GM10266 (cell line): ENCODE measurements around the gene MORC3.
"Not testable (repeated sequence)": the region's sequence is repeated elsewhere in the genome, so short reads cannot be mapped to it uniquely, and the experiment has no call there.

Experiments
- DNase-seq: peaks from one replicate; pipeline ENCODE4 v3.0.0; 2012; ENCODE audit errors: extremely low spot score
- TF ChIP-seq, protein P1 (sequence below): IDR thresholded peaks from 2 replicates; pipeline ENCODE4 v1.5.1; 2012; ENCODE audit warnings: mild to moderate bottlenecking, low read depth; ENCODE audit not compliant: control insufficient read depth, insufficient read depth; ENCODE audit errors: missing control alignments

Gene MORC3

DNA sequence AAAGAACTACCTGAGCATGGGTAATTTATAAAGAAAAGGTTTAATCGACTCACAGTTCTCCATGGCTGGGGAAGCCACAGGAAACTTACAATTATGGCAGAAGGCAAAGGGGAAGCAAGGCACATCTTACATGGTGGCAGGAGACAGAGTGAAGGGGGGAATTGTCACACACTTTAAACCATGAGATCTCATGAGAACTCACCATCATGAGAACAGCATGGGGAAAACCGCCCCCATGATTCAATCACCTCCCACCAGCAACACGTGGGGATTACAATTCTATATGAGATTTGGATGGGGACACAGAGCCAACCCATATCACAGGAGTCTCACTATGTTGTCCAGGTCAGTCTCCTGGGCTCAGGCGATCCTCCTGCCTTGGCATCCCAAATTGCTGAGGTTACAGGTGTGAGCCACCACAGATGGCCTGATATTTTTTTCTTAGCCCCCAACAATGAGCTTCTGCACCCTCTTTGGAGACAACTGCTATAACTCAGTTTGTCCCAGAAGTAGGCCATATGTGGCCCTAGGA, 22.5 kb upstream of the MORC3 start:
- no peak for DNase-seq
- TF ChIP-seq, protein P1, sequence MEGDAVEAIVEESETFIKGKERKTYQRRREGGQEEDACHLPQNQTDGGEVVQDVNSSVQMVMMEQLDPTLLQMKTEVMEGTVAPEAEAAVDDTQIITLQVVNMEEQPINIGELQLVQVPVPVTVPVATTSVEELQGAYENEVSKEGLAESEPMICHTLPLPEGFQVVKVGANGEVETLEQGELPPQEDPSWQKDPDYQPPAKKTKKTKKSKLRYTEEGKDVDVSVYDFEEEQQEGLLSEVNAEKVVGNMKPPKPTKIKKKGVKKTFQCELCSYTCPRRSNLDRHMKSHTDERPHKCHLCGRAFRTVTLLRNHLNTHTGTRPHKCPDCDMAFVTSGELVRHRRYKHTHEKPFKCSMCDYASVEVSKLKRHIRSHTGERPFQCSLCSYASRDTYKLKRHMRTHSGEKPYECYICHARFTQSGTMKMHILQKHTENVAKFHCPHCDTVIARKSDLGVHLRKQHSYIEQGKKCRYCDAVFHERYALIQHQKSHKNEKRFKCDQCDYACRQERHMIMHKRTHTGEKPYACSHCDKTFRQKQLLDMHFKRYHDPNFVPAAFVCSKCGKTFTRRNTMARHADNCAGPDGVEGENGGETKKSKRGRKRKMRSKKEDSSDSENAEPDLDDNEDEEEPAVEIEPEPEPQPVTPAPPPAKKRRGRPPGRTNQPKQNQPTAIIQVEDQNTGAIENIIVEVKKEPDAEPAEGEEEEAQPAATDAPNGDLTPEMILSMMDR = no peak

DNA sequence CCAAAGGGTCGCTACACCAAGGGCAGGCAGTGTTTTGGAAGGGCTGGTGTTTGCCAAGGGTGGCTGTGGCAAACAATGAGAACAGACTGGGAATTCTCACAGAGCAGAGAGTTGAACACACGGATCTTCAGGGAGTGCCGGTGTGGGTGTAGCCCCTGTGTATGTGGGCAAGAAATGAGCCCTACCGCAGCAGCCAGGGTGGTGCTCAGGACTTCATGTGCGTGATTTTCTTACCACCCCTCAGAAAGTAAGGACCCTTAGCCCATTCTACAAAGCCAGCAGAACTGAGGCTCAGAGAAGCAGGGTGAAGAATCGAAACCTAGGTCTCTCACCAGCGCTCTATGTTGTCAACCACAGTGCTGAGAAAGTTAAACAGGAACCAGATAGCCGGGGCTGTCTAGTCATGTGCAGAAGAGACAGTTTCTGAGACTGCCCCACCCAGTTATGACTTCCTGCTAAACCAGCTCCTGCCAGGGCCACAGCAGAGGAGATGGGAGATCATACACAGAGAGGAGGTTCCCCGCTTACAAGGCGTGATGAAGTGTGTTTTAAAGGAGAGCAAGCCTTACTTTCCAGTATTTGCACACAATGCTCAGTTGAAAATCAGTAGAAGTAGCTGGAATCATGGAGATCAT, 21.9 kb upstream of the MORC3 start:
- peak; percentile 89 for DNase-seq
- TF ChIP-seq, protein P1 = no peak

DNA sequence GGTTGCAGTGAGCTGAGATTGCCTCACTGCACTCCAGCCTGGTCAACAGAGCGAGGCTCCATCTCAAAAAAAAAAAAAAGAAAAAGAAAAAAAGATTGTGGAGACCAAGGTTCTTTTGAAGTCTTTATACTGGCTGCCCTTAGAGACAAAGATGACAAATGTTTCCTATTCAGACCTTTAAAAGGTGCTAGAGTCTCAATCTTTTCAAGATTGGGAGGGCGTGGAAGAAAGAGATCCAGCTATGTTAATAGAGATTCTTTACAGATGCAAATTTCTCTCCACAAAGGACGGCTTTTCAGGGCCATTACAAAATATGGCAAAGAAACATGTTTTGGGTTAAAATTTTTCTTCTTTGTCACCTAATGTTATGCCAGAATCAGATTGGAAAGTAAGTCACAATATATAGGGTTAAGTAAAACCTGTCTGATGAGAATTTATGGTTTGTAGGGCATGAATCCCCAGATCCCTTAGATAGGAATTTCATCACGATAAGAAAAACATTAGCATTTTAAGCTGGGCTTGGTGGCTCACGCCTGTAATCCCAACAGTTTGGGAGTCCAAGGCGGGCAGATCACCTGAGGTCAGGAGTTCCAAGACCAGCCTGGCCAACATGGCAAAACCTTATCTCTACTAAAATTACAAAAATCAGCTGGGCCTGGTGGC, 13.0 kb upstream of the MORC3 start:
- DNase-seq = no peak

DNA sequence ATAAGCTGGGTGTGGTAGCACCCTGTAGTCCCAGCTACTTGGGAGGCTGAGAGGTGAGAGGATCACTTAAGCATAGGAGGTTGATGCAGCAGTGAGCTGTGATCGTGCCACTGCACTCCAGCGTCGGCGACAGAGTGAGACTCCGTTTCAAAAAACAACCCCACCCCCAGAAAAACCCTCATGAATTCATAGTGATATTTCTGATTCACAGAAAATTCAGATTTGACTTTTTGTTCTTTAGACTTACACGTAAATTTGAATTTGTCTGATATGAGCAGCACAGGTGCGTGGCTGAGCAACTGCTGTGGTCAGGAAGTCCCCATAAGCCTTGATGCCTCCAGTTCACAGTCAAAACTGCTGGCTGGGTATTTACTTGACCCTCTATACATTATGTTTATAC, 10.0 kb upstream of the MORC3 start:
- peak; percentile 59 for DNase-seq
- TF ChIP-seq, protein P1 = no peak

More for the DNA sequence above, 13.0 kb upstream of the MORC3 start:
- TF ChIP-seq, protein P1 = no peak

DNA sequence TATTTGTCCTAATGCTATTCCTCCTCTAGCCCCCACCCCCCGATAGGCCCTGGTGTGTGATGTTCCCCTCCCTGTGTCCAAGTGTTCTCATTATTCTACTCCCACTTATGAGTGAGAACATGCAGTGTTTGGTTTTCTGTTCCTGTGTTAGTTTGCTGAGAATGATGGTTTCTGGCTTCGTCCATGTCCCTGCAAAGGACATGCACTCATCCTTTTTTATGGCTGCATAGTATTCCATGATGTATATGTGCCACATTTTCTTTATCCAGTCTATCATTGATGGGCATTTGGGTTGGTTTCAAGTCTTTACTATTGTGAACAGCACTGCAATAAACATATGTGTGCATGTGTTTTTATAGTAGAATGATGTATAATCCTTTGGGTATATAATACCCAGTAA, 6.6 kb upstream of the MORC3 start:
- DNase-seq = not testable (repeated sequence)

DNA sequence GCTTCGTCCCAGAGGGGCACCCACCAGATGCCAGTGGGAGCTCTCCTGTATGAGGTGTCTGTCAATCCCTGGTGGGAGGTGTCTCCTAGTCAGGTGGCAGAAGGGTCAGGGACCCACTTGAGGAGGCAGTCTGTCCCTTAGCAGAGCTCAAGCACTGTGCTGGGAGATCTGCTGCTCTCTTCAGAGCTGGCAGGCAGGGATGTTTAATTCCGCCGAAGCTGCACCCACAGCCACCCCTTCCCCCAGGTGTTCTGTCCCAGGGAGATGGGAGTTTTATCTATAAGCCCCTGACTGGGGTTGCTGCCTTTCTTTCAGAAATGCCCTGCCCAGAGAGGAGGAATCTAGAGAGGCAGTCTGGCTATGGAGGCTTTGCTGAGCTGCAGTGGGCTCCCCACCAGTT, 4.0 kb upstream of the MORC3 start:
- not testable (repeated sequence) for DNase-seq

DNA sequence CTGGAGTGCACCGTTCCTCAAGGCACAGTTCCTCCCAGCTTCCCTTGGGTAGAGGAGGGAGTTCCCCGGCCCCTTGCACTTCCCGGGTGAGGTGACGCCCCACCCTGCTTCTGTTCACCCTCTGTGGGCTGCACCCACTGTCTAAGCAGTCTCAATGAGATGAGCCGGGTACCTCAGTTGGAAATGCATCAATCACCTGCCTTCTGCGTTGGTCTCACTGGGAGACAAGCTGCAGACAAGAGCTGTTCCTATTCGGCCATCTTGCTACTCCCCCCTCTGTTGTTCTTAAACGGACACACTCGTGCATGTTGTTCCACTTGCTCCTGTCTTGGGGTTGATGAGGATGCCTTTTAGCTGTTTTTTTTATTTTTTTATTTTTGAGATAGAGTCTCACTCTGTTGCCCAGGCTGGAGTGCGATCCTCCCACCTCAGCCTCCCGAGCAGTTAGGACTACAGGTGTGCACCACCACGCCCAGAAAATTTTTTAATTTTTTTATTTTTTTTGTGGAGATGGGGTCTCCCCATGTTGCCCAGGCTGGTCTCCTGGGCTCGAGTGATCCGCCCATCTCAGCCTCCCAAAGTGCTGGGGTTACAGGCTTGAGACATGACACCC, 3.0 kb upstream of the MORC3 start:
- TF ChIP-seq, protein P1 = no peak
- DNase-seq = no peak

DNA sequence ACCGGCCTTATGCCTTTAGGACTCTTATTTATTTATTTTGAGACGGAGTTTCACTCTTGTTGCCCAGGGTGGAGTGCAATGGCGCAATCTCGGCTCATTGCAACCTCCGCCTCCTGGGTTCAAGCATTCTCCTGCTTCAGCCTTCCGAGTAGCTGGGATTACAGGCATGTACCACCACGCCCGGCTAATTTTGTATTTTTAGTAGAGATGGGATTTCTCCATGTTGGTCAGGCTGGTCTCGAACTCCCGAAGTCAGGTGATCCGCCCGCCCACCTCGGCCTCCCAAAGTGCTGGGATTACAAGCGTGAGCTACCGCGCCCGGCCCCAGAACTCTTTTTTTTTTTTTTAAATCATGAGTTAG, 611 bp upstream of the MORC3 start:
- not testable (repeated sequence) for DNase-seq
